Type B pancreatic cell (in vitro differentiated cells): ENCODE results near the gene CSF1R. TPM values are rescaled to one million over a fixed set of nuclear protein-coding genes. Genes with fewer than 3 reads are reported as not detected.

Experiments used
- DNase-seq: peaks from one replicate; pipeline ENCODE4 v3.0.0; 2021; ENCODE audit warnings: mixed read lengths; ENCODE audit not compliant: unreplicated experiment; ENCODE audit errors: extremely low spot score
- H3K27ac Mint-ChIP-seq: 2 replicates; pipeline ENCODE4 v1.8.0; 2021; ENCODE audit warnings: mild to moderate bottlenecking, mixed read lengths
- H3K27me3 Mint-ChIP-seq: 2 replicates; pipeline ENCODE4 v1.8.0; 2021; ENCODE audit warnings: mixed read lengths
- H3K36me3 Mint-ChIP-seq: 2 replicates; pipeline ENCODE4 v1.8.0; 2021; ENCODE audit warnings: mixed read lengths
- H3K4me1 Mint-ChIP-seq: one replicate; pipeline ENCODE4 v1.8.0; 2021; ENCODE audit warnings: mixed read lengths; ENCODE audit not compliant: unreplicated experiment
- H3K4me3 Mint-ChIP-seq: 2 replicates; pipeline ENCODE4 v1.8.0; 2021; ENCODE audit warnings: mild to moderate bottlenecking, mixed read lengths
- H3K9me3 Mint-ChIP-seq: 2 replicates; pipeline ENCODE4 v1.8.0; 2021; ENCODE audit warnings: mixed read lengths
- CTCF ChIP-seq: fragments of 200-600 bp; sonication (generic); conservative IDR thresholded peaks from 2 replicates; pipeline ENCODE4 v1.5.0; 2021; ENCODE audit warnings: antibody characterized with exemption, mild to moderate bottlenecking
- total RNA-seq: library from RNA; stranded (reverse); gene quantifications from 2 replicates; pipeline ENCODE4 v1.2.1, GENCODE V29; 2021; ENCODE audit warnings: low replicate concordance

CSF1R gene
- total RNA-seq, 1 donor from 2014 or later = 4.0 TPM

DNA sequence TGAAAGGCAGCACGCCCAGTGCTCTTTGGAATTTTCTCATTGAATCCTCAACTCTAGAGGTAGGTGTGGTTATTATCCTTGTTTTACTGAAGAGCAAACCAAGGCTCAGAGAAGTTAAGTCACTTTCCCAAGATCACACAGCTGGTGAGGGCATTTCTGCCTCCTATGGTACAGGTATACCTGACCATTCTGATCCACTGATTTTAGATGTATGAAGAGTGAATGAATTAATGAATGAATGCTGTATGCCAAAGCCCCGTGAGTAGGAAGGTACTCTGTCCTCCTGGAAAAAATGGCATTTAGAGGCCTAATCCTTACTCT is 18.2 kb upstream of the CSF1R start:
- no peak overlapping the region for H3K27ac Mint-ChIP-seq
- H3K9me3 Mint-ChIP-seq = peaks cover 8% of the 10 kb centered on the region
- no peaks in the 10 kb centered on the region for H3K36me3 Mint-ChIP-seq
- DNase-seq = no peak
- H3K4me1 Mint-ChIP-seq = peaks cover 27% of the 10 kb centered on the region
- H3K4me3 Mint-ChIP-seq = no peak overlapping the region
- peaks cover 3% of the 10 kb centered on the region for H3K27me3 Mint-ChIP-seq
- TF ChIP-seq CTCF = no peak

- DNase-seq = no peak
- peaks cover 23% of the 10 kb centered on the region for H3K4me1 Mint-ChIP-seq
- no peak for TF ChIP-seq CTCF
These were observed 17.6 kb upstream of the CSF1R start for GRCh38 chr5:150103678-150104549.

DNA sequence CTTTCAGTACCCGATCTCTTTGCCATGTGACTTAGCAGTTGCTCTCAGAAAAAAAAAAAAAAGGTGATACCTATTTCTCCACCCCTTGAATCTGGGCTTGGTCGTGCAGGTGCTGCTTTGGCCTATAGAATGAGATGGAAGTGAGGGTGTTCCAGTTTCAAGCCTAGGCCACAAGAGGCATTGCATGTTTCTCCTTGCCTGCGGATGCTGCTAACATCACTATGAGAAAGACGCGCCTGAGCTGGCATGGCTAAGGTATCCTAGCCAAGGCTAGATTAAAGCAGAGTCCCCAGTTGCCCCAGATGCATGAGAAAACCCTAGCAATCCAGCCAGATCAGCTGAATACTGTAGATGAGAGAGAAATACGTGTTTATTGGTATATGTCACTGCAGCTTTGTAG is 14.7 kb upstream of the CSF1R start:
- peaks cover 3% of the 10 kb centered on the region for H3K4me1 Mint-ChIP-seq
- H3K27ac Mint-ChIP-seq = no peak overlapping the region
- DNase-seq = no peak
- no peak for TF ChIP-seq CTCF
- H3K27me3 Mint-ChIP-seq = peaks cover 12% of the 10 kb centered on the region
- no peaks in the 10 kb centered on the region for H3K36me3 Mint-ChIP-seq
- H3K9me3 Mint-ChIP-seq = peaks cover 3% of the 10 kb centered on the region
- H3K4me3 Mint-ChIP-seq = no peak overlapping the region

More at GRCh38 chr5:150103678-150104549, 17.6 kb upstream of the CSF1R start:
- Mint-ChIP-seq H3K27me3 (peaks cover 3% of the 10 kb centered on the region), H3K9me3 (peaks cover 8% of the 10 kb centered on the region), H3K4me3 (no peak overlapping the region), H3K27ac (no peak overlapping the region), H3K36me3 (no peaks in the 10 kb centered on the region)

DNA sequence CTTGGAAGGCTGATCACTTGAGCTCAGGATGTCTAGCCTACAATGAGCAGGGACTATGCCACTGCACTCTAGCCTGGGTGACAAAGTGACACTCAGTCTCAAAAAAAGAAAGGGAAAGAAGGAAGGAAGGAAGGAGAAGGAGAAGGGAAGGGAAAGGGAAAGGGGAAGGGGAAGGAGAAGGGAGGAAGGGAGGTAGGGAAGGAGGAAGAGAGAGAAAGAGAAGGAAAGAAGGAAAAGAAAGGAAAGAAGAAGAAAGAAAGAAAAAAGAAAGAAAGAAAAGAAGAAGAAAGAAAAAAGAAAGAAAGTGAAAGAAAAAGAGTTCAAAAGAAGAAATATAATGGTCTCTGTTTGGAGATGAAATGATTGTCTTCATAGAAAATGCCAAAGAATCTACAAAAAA is 10.8 kb upstream of the CSF1R start:
- Mint-ChIP-seq H3K27ac (no peak overlapping the region), H3K36me3 (no peaks in the 10 kb centered on the region), H3K9me3 (peaks cover 3% of the 10 kb centered on the region), H3K4me3 (no peak overlapping the region), H3K27me3 (peaks cover 17% of the 10 kb centered on the region), H3K4me1 (no peaks in the 10 kb centered on the region)
- TF ChIP-seq CTCF = no peak
- no peak for DNase-seq

- H3K36me3 Mint-ChIP-seq = no peaks in the 10 kb centered on the region
- H3K4me1 Mint-ChIP-seq = no peaks in the 10 kb centered on the region
- no peak for TF ChIP-seq CTCF
- H3K4me3 Mint-ChIP-seq = no peak overlapping the region
- H3K27me3 Mint-ChIP-seq = peaks cover 16% of the 10 kb centered on the region
- H3K27ac Mint-ChIP-seq = no peak overlapping the region
- no peak for DNase-seq
- H3K9me3 Mint-ChIP-seq = no peaks in the 10 kb centered on the region
These were observed 5.9 kb upstream of the CSF1R start for GRCh38 chr5:150092159-150092787.
